HG03039 (cell line): ENCODE measurements around the gene TRMT11.

Experiments
- ATAC-seq: cut with Tn5 transposase; IDR thresholded peaks from one replicate; pipeline ENCODE4 v1.9.1; 2021; ENCODE audit warnings: mild to moderate bottlenecking, moderate library complexity; ENCODE audit not compliant: unreplicated experiment

The TRMT11 gene

DNA sequence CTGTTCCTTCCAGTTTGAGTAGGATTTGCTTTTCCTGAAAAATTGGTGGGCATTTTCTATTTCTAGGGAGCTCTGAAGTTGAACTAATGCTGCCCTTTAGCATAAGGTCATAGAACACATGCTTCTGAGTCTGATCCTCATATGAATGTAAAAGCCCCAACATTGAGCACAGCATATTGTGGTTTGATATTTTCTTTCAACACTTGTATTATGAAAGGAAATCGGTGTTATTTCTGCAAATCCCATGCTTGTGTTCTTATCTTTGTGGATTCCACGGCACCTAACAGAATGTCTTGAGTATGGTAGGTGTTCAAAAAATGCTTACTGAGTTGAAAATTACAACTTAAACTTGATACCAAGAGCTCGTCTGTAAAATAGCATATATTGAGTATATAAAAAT is 85.8 kb downstream of the TRMT11 start:
- no peak for ATAC-seq

DNA sequence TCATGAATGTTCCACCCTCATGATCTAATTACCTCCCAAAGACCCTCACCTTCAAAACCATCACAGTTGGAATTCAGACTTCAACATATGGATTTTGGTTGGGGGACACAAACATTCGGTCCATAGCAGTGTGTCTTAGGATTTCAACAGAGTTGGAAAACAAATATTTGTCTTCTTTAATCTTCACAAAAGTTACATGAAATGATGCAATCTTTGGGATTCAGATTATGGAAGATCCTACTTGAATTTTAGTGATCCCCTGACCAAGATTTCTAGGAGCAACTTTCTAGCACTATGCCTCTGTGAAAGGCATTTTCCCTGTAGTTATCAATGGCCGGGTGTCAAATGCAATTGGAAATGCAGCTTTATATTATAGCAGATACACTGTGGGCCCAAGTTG is 86.5 kb downstream of the TRMT11 start:
- ATAC-seq: no peak

DNA sequence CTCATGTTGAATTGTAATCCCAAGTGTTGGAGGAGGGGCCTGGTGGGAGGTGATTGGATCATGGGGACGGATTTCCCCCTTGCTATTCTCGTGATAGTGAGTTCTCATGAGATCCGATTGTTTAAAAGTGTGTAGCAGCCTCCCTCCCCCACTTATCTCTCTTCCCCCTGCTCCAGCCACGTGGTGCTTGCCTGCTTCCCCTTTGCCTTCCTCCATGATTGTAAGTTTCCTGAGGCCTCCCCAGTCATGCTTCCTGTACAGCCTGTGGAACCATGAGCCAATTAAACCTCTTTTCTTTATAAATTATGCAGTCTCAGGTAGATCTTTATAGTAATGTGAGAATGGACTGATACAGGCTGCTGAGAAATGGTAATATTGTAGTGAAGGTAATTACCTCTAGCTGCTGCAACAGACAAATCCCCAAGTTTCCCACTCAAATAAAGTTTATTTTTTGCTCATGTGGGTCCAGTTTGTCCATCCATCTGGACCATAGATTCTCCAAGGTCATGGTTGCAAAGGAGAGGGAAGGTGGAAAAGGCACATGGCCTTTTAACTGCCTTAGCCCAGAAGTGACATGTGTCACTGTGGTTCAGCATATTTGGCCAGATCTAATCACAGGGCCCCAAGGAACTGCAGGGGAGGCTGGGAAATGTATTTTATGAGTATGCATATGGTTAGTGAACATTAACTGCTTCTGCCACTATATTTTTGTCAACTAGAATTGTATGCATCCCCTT is 89.2 kb downstream of the TRMT11 start:
- ATAC-seq: no peak

DNA sequence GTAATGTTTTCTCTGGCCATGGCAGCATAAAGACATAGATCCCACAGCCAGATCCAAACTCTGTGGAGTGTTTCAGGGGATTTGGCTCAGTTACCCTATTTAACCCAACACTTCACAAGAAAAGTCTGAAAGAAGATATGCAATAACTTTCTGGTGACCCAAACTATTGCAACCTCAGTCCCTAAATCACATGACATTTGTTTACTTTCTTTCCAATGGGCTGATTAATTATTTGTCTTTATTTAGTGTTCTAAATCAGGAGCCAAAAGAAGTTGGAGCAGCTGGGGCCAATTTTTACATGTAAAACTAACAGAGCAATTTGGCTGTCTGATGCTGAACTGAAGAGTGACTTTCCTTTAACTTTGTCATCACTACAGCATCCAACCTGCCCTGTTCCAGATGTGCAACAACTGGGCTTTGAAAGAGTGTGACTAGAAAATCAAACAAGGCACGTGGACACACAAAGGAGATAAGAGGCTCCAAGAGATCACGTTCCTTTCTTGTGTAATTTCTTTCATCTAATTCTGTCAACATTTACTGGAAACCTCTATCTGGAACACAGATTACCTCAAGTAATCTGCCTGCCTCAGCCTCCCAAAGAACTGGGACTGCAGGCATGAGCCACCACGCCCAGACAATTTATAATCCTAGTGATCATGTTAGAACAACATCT is 90.8 kb downstream of the TRMT11 start:
- ATAC-seq: no peak

DNA sequence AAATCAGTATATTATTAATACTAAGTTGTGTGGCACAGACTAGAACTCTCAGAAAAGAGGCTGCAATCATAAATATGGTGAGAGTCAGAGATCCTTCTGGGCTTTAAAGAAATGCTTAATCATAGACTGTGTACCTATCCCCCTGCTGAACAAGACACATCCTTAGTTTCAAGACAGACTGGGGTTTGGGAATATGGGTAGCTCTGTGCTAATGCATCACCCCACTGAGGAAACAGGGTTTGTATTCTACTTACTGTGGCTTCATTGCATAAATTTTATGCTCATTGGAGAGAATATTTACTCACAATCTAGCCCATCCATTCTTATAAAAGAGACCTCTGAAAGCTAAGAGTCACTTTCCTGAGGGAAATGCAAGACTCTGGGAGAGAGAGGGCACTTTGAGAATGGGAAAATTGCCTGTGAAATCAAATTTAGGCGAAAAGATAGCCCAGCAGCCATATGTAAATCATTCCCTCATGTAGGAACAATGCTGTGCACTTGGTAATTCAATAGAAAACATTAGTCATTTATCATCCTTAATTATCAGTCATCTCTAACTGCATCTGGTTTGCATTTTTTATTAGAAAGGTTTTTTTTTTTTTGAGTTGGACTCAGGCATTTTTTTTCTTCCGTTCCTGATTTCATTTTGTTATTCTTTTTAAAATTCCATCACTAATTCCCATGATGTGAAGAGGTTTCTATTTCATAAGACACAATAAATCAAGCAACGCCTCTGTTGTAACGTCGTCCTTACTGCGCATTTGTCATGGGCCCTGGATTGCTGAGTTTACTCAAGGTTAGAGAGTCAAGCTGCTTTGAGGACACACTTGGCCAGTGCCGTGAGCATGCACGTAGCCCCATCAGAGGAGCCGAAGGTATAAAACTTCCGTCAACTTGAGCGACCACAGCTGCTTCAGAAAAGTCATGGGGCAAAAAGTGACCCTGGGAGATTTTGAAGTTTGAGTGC is 91.8 kb downstream of the TRMT11 start:
- no peak for ATAC-seq

DNA sequence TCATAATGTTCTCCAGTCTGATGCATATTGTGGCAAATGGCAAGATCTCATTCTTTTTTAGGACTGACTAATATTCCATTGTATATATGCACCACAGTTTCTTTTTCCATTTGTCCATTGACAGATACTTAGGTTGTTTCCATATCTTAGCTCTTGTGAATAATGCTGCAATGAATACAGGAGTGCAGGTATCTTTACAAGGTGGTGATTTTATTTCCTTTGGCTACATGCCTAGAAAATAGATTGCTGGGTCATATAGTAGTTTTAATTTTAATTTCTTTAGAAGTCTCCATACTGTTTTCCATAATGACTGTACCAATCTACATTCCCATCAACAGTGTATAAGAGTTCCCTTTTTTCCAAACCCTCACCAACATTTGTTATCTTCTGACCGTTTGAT is 97.5 kb downstream of the TRMT11 start:
- no peak for ATAC-seq

DNA sequence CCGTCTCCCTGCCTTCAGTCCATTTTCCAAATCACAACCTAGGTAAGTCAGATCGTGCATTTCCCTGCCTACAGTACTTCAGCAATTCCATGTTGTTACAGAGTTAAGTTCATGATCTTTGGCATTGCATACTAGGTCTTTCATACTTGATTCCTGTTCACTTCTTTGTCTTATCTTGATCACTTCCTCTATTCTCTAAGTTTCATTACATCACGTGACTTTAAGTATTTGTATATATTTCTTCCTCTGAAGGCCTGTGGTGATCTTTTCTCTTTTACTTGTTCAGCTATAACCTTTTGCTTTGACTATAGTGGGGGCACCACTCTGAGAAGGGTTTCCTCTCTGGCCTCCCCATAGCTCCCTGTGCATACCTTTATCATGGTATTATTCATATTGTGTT is 100.2 kb downstream of the TRMT11 start:
- no peak for ATAC-seq
